ENCODE data around the gene PDCD6IP.

- TF ChIP-seq CTCF (IDR thresholded peaks at IDR 0.05 in 8 of 11, conservative IDR thresholded peaks at IDR 0.05 in 3 of 11) (no peak), POLR2A (IDR thresholded peaks at IDR 0.05) (no peak)
These were observed 23.1 kb upstream of the PDCD6IP start for GRCh38 chr3:33775363-33775762.
